ENCODE data around the gene ELAVL1.
A peak's percentile ranks its signal among the peaks of the same experiment; 100 is the strongest.

The ELAVL1 gene

DNA sequence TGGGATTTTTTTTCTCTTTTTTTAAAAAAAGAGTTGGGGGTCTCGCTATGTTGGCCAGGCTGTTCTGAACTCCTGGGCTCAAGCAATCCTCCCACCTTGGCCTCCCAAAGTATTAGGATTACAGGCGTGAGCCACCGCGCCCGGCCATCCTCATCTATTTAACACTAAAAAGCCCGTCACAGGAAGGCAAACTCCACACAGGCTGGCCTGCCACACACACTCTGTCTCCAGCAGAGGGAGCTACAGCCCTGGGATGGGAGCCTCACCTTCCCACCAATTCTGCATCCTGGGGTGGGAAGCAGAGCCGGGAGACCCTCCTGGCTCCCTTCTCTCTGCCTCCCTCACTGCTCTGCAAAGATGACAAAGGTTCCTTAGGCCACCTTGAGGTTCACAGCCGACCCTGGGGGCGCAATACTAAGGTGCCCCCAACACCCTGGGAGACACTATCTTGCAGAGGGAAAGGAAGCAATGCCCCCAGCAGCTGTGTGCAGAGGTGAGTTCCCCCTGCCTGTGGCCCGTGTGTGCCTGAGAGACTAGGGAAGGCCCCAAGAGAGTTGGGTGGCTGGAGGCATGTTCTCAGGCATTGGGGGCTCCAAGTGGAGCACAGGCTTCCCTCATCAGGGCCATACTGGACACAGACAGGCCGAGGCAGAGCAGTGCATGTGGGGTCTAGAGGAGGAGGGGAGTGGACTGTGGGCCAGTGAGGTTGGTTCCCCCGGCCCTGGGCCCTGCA lies 34.6 kb downstream of the ELAVL1 start:
- H3K4me3 ChIP-seq (ENCODE audit: low read depth, low read length): no peak overlapping the region
- no peak overlapping the region for H3K9ac ChIP-seq
- H3K79me2 ChIP-seq: peaks cover 18% of the 10 kb centered on the region
- H2AFZ ChIP-seq: no peak overlapping the region
- H3K4me2 ChIP-seq (ENCODE audit: low read length): no peak overlapping the region
- H3K9me3 ChIP-seq (ENCODE audit: control insufficient read depth, low read length): no peaks in the 10 kb centered on the region
- H3K36me3 ChIP-seq (ENCODE audit: control insufficient read depth, insufficient read depth, low read length): no peaks in the 10 kb centered on the region
- H3K27ac ChIP-seq: no peak overlapping the region
- H3K4me1 ChIP-seq: peaks cover 8% of the 10 kb centered on the region
- no peaks in the 10 kb centered on the region for H3K27me3 ChIP-seq (ENCODE audit: control insufficient read depth, insufficient read depth, low read length)
- TF ChIP-seq, protein P1, sequence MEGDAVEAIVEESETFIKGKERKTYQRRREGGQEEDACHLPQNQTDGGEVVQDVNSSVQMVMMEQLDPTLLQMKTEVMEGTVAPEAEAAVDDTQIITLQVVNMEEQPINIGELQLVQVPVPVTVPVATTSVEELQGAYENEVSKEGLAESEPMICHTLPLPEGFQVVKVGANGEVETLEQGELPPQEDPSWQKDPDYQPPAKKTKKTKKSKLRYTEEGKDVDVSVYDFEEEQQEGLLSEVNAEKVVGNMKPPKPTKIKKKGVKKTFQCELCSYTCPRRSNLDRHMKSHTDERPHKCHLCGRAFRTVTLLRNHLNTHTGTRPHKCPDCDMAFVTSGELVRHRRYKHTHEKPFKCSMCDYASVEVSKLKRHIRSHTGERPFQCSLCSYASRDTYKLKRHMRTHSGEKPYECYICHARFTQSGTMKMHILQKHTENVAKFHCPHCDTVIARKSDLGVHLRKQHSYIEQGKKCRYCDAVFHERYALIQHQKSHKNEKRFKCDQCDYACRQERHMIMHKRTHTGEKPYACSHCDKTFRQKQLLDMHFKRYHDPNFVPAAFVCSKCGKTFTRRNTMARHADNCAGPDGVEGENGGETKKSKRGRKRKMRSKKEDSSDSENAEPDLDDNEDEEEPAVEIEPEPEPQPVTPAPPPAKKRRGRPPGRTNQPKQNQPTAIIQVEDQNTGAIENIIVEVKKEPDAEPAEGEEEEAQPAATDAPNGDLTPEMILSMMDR (IDR thresholded peaks at IDR 0.05): peak; percentile 60

DNA sequence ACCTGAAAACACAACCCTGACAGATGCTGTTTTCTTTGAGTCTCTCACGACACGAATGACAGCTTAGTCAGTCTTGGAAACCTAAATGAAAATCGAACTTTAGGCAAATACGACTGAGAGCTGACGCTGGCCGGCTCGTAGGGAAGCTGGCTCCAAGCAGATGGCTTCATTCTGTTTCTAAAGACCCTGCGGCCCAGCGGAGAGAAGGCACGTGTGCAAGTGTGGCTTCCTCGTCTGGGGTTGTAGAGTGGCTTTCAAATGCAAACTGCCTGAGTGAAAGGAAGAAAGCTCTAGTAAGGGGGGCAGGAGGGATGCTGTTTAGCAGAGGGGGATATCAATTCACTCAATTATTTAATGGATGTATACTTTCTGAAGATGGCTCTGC lies 35.9 kb downstream of the ELAVL1 start:
- H3K4me1 ChIP-seq: no peaks in the 10 kb centered on the region
- H3K79me2 ChIP-seq: peaks cover 9% of the 10 kb centered on the region
- no peak overlapping the region for H3K4me3 ChIP-seq (ENCODE audit: low read depth, low read length)
- no peaks in the 10 kb centered on the region for H3K36me3 ChIP-seq (ENCODE audit: control insufficient read depth, insufficient read depth, low read length)
- H3K27me3 ChIP-seq (ENCODE audit: control insufficient read depth, insufficient read depth, low read length): no peaks in the 10 kb centered on the region
- H3K27ac ChIP-seq: no peak overlapping the region
- TF ChIP-seq, protein P1 (IDR thresholded peaks at IDR 0.05): no peak
- H3K9ac ChIP-seq: no peak overlapping the region
- H3K4me2 ChIP-seq (ENCODE audit: low read length): no peak overlapping the region
- no peak overlapping the region for H2AFZ ChIP-seq
- no peaks in the 10 kb centered on the region for H3K9me3 ChIP-seq (ENCODE audit: control insufficient read depth, low read length)

DNA sequence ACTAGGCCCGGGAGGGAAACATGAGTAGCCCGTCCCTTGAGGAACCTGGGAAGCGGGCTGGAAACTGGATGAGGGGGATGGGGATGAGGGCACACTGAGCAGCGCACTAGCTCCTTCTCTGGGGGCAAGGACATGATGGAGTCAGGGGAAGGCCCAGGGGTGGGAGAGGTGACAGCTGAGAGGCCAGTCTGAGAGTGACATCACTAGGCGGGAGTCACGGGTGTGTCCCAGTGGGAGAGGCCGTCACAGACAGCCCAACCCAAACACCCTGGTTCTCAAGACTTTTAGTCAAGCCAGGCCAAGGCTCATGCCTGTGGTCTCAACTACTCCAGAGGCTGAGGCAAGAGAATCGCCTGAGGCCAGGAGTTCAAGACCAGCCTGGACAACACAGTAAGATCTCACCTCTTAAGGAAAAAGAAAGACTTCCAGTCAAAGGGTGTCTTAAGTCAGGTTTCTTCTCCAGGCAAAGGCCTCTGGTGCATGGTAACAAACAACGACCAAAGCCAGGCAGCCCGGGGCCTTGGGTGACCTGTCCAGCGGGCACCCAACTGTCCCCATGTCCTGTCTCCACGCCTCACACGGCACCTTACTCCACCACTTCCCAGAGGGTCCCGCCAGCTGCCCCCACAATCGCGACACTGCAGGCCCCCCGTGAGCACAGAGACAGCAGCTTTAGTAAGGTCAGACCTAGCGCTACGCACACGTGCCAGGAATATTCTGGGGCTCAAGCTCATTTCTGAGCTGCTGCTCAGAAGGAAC lies 36.5 kb downstream of the ELAVL1 start:
- H3K27me3 ChIP-seq (ENCODE audit: control insufficient read depth, insufficient read depth, low read length): no peaks in the 10 kb centered on the region
- peaks cover 9% of the 10 kb centered on the region for H3K79me2 ChIP-seq
- no peaks in the 10 kb centered on the region for H3K9me3 ChIP-seq (ENCODE audit: control insufficient read depth, low read length)
- no peak overlapping the region for H3K27ac ChIP-seq
- no peak overlapping the region for H3K9ac ChIP-seq
- no peak overlapping the region for H3K4me3 ChIP-seq (ENCODE audit: low read depth, low read length)
- no peaks in the 10 kb centered on the region for H3K4me1 ChIP-seq
- H3K4me2 ChIP-seq (ENCODE audit: low read length): no peak overlapping the region
- H3K36me3 ChIP-seq (ENCODE audit: control insufficient read depth, insufficient read depth, low read length): no peaks in the 10 kb centered on the region
- no peak overlapping the region for H2AFZ ChIP-seq
- TF ChIP-seq, protein P1 (IDR thresholded peaks at IDR 0.05): no peak

DNA sequence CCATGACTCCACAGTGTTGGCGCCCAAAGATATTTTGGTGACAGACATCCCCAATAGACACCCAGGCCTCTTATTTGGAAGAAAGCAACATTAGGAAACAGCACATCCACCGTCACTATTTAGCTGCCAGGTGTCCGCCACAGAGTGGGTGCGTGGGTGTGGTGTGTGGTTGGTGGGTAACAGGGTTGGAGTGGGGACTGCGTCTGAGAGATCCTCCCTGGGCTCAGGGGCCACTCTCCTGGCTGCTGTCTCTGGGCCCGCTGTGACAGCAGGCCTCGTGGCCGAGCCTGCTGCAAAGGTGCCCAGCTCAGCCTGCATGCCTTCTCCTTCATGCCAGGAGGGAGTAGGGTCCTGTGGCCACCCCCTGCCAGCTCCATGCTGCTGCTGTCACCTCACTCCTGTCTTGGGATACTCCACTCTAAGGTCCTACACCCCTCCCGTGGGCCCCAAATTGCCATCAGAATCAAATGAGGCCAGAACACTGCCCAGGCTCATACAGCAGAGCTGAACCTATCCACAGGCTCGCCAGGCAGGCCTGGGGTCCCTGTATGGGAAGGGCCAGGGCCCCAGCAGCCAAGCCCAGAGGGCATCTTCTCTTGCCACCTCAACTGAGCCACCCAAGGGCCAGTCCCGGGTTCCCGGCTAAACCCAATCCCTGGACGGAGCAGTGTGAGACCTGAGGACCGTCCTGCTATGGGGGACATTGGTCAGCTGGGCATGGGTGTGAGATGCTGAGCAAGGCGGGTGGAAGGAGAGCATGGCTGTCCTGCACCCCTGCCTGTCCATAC lies 37.2 kb downstream of the ELAVL1 start:
- H3K9me3 ChIP-seq (ENCODE audit: control insufficient read depth, low read length): no peaks in the 10 kb centered on the region
- H3K4me2 ChIP-seq (ENCODE audit: low read length): no peak overlapping the region
- H3K4me1 ChIP-seq: no peaks in the 10 kb centered on the region
- H3K27me3 ChIP-seq (ENCODE audit: control insufficient read depth, insufficient read depth, low read length): no peaks in the 10 kb centered on the region
- no peaks in the 10 kb centered on the region for H3K36me3 ChIP-seq (ENCODE audit: control insufficient read depth, insufficient read depth, low read length)
- no peak overlapping the region for H3K9ac ChIP-seq
- no peak overlapping the region for H2AFZ ChIP-seq
- TF ChIP-seq, protein P1 (IDR thresholded peaks at IDR 0.05): no peak
- H3K79me2 ChIP-seq: peaks cover 4% of the 10 kb centered on the region
- no peak overlapping the region for H3K27ac ChIP-seq
- no peak overlapping the region for H3K4me3 ChIP-seq (ENCODE audit: low read depth, low read length)

Data from parathyroid adenoma (tissue), 2 donors.